Endothelial cell of umbilical vein (primary cell): ENCODE measurements around the gene CERS6.

ENCODE experiments used
- GATA2 ChIP-seq: IDR thresholded peaks from 2 replicates; pipeline ENCODE4 v1.7.0; 2011; ENCODE audit warnings: low read depth, mild to moderate bottlenecking, moderate library complexity, mixed read lengths, low read length; ENCODE audit not compliant: insufficient read length, insufficient read depth
- POLR2AphosphoS5 ChIP-seq: IDR thresholded peaks from 2 replicates; pipeline ENCODE4 v1.6.1; 2012; ENCODE audit warnings: low read depth, mild to moderate bottlenecking, control low read depth, low read length, moderate library complexity; ENCODE audit not compliant: insufficient read depth

DNA sequence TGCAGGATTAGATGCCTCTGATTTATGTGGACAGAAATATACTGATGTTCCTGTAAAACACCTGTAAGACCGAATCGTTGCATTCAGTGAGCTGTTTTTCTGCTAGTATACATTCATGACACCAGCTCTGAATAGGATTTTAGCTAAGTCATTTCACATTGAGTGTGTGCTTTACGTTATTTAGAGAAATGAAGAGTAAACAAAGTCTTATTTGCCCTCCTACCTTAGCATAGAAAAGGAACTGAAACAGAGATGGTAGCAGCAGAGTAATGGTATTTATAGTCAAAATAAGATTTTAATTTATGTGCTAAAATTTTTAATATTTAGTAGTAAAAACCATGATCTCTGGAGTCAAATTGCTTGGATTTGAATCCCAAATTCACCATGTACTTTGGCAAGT, 168.0 kb downstream of the CERS6 start:
- TF ChIP-seq POLR2AphosphoS5 (no peak), GATA2 (no peak)
